SK-N-SH treated with all-trans-retinoic acid at 6 μM for 48 hours (cell line): ENCODE data around the gene TMEM18.
A peak's percentile ranks its signal among the peaks of the same experiment; 100 is the strongest.

Experiments used
- ATAC-seq: fragments of 200-7000 bp; cut with Tn5 transposase; 3 replicates; pipeline ENCODE4 v1.9.1; 2020; ENCODE audit warnings: mild to moderate bottlenecking, moderate library complexity
- ARNTL ChIP-seq: fragments of 450-650 bp; formaldehyde crosslinking; IDR thresholded peaks from 2 replicates; pipeline ENCODE4 v1.5.0; 2020; ENCODE audit warnings: low read depth, mild to moderate bottlenecking, moderate library complexity, borderline replicate concordance
- CREB5 ChIP-seq: fragments of 250-450 bp; sonication (Bioruptor Pico); IDR thresholded peaks from 2 replicates; pipeline ENCODE4 v1.5.1; 2020; ENCODE audit warnings: low read depth, mild to moderate bottlenecking, moderate library complexity
- ESRRG ChIP-seq: fragments of 250-450 bp; sonication (Bioruptor Pico); IDR thresholded peaks from 2 replicates; pipeline ENCODE4 v1.6.1; 2021; ENCODE audit warnings: mild to moderate bottlenecking
- ISL1 ChIP-seq: fragments of 250-450 bp; sonication (Bioruptor Pico); IDR thresholded peaks from 2 replicates; pipeline ENCODE4 v2.1.2; 2022; ENCODE audit warnings: mild to moderate bottlenecking, moderate library complexity
- OSR1 ChIP-seq: fragments of 250-450 bp; sonication (Bioruptor Pico); IDR thresholded peaks from 2 replicates; pipeline ENCODE4 v1.8.0; 2022; ENCODE audit warnings: moderate library complexity, mild to moderate bottlenecking, inconsistent platforms
- PATZ1 ChIP-seq: fragments of 250-450 bp; sonication (Bioruptor Pico); IDR thresholded peaks from 2 replicates; pipeline ENCODE4 v1.8.0; 2020; ENCODE audit warnings: mild to moderate bottlenecking, moderate library complexity, borderline replicate concordance
- POU6F1 ChIP-seq: fragments of 250-450 bp; sonication (Bioruptor Pico); IDR thresholded peaks from 2 replicates; pipeline ENCODE4 v1.8.0; 2021; ENCODE audit warnings: low read depth, mild to moderate bottlenecking, moderate library complexity, borderline replicate concordance
- PPARA ChIP-seq: fragments of 250-450 bp; sonication (Bioruptor Pico); IDR thresholded peaks from 2 replicates; pipeline ENCODE4 v1.5.0; 2020; ENCODE audit warnings: mild to moderate bottlenecking, borderline replicate concordance
- RARB ChIP-seq: fragments of 250-450 bp; sonication (Bioruptor Pico); IDR thresholded peaks from 2 replicates; pipeline ENCODE4 v1.8.0; 2021; ENCODE audit warnings: mild to moderate bottlenecking, moderate library complexity
- SNAI2 ChIP-seq: fragments of 250-450 bp; sonication (Bioruptor Pico); IDR thresholded peaks from 2 replicates; pipeline ENCODE4 v1.5.0; 2020; ENCODE audit warnings: mild to moderate bottlenecking, moderate library complexity
- TCF4 ChIP-seq: fragments of 250-450 bp; sonication (Bioruptor Pico); IDR thresholded peaks from 2 replicates; pipeline ENCODE4 v1.8.0; 2021; ENCODE audit warnings: mild to moderate bottlenecking, moderate library complexity, borderline replicate concordance
- TOX ChIP-seq: fragments of 250-450 bp; sonication (Bioruptor Pico); IDR thresholded peaks from 2 replicates; pipeline ENCODE4 v1.8.0; 2021; ENCODE audit warnings: mild to moderate bottlenecking, moderate library complexity, borderline replicate concordance
- TSHZ2 ChIP-seq: fragments of 250-450 bp; sonication (Bioruptor Pico); IDR thresholded peaks from 2 replicates; pipeline ENCODE4 v1.5.0; 2020; ENCODE audit warnings: mild to moderate bottlenecking, moderate library complexity
- ZC3H10 ChIP-seq: fragments of 250-450 bp; sonication (Bioruptor Pico); IDR thresholded peaks from 2 replicates; pipeline ENCODE4 v1.5.1; 2021; ENCODE audit warnings: mild to moderate bottlenecking, moderate library complexity
- ZFP3 ChIP-seq: fragments of 250-450 bp; sonication (Bioruptor Pico); IDR thresholded peaks from 2 replicates; pipeline ENCODE4 v1.5.0; 2020; ENCODE audit warnings: mild to moderate bottlenecking, moderate library complexity
- ZFP30 ChIP-seq: fragments of 450-650 bp; formaldehyde crosslinking; IDR thresholded peaks from 2 replicates; pipeline ENCODE4 v1.5.0; 2022; ENCODE audit warnings: mild to moderate bottlenecking, moderate library complexity
- ZNF565 ChIP-seq: fragments of 450-650 bp; formaldehyde crosslinking; conservative IDR thresholded peaks from 2 replicates; pipeline ENCODE4 v1.5.0; 2020; ENCODE audit warnings: low read depth, mild to moderate bottlenecking, moderate library complexity
- ZNF70 ChIP-seq: fragments of 450-650 bp; formaldehyde crosslinking; IDR thresholded peaks from 2 replicates; pipeline ENCODE4 v1.5.0; 2020; ENCODE audit warnings: mild to moderate bottlenecking, moderate library complexity
- ZNF8 ChIP-seq: fragments of 450-650 bp; formaldehyde crosslinking; IDR thresholded peaks from 2 replicates; pipeline ENCODE4 v1.5.0; 2020; ENCODE audit warnings: mild to moderate bottlenecking, moderate library complexity

TMEM18 gene

GRCh38 chr2:719191-719590 lies 42.0 kb upstream of the TMEM18 start:
- no peak for ATAC-seq
- TF ChIP-seq ZFP3 (no peak), RARB (CRISPR knock-in tag) (no peak), ZFP30 (CRISPR knock-in tag) (no peak), OSR1 (CRISPR knock-in tag) (no peak), ISL1 (no peak), PATZ1 (CRISPR knock-in tag) (no peak), SNAI2 (no peak), TCF4 (CRISPR knock-in tag) (no peak), TOX (CRISPR knock-in tag) (no peak), ZNF70 (CRISPR knock-in tag) (no peak), ZC3H10 (no peak), CREB5 (no peak), ESRRG (CRISPR knock-in tag) (no peak), PPARA (no peak), ARNTL (no peak), ZNF565 (no peak), TSHZ2 (CRISPR knock-in tag) (no peak)

- no peak for ATAC-seq
- TF ChIP-seq ZFP3, result no peak
Measured at GRCh38 chr2:717661-718060, 40.5 kb upstream of the TMEM18 start.

GRCh38 chr2:715854-716560 lies 38.8 kb upstream of the TMEM18 start:
- peak; percentile 68 for ATAC-seq
- no peak for TF ChIP-seq POU6F1
- TF ChIP-seq TOX (CRISPR knock-in tag), result no peak
- no peak for TF ChIP-seq ARNTL

- no peak for ATAC-seq
- no peak for TF ChIP-seq POU6F1
- no peak for TF ChIP-seq ARNTL
- no peak for TF ChIP-seq TCF4 (CRISPR knock-in tag)
- TF ChIP-seq SNAI2, result no peak
- TF ChIP-seq ZNF8 (CRISPR knock-in tag), result no peak
Measured at GRCh38 chr2:715038-715437, 37.8 kb upstream of the TMEM18 start.
